GM23338 (cell line): ENCODE results near the gene SMARCC1. TPM values are rescaled to one million over a fixed set of nuclear protein-coding genes. Genes with fewer than 3 reads are reported as not detected.

Experiments used
- ATAC-seq: fragments of 200-7000 bp; cut with Tn5 transposase; 3 replicates; pipeline ENCODE4 v1.9.1; 2020
- DNase-seq: peaks from one replicate; pipeline ENCODE4 v3.0.0-alpha.2; 2015; ENCODE audit warnings: low spot score
- H2AFZ ChIP-seq: fragments of 200-600 bp; sonication (generic); 2 replicates; pipeline ENCODE4 v1.8.0; 2016; ENCODE audit warnings: antibody characterized with exemption, mild to moderate bottlenecking, moderate library complexity
- H3F3A ChIP-seq: fragments of 200-600 bp; sonication (generic); replicated peaks from 2 replicates; pipeline ENCODE4 v1.8.0; 2017; ENCODE audit warnings: antibody characterized with exemption, mixed run types, low read depth
- H3K27ac ChIP-seq: fragments of 200-600 bp; sonication (generic); 2 replicates; pipeline ENCODE4 v1.6.1; 2016; ENCODE audit warnings: low read depth
- H3K27me3 ChIP-seq: fragments of 200-600 bp; sonication (generic); 2 replicates; pipeline ENCODE4 v1.8.0; 2016; ENCODE audit warnings: mild to moderate bottlenecking, mixed run types, moderate library complexity; ENCODE audit not compliant: insufficient read depth
- H3K36me3 ChIP-seq: fragments of 200-600 bp; sonication (generic); 2 replicates; pipeline ENCODE4 v1.8.0; 2016; ENCODE audit warnings: mild to moderate bottlenecking; ENCODE audit not compliant: insufficient read depth
- H3K4me1 ChIP-seq: fragments of 200-600 bp; sonication (generic); 2 replicates; pipeline ENCODE4 v1.8.0; 2016; ENCODE audit warnings: mild to moderate bottlenecking, moderate library complexity; ENCODE audit not compliant: insufficient read depth
- H3K4me2 ChIP-seq: fragments of 200-600 bp; sonication (generic); 2 replicates; pipeline ENCODE4 v1.7.1; 2017; ENCODE audit warnings: mixed run types
- H3K4me3 ChIP-seq: fragments of 200-600 bp; sonication (generic); 2 replicates; pipeline ENCODE4 v1.6.1; 2016; ENCODE audit warnings: mixed run types
- H3K79me2 ChIP-seq: fragments of 200-600 bp; sonication (generic); replicated peaks from 2 replicates; pipeline ENCODE4 v1.8.0; 2017; ENCODE audit warnings: mild to moderate bottlenecking; ENCODE audit not compliant: insufficient read depth
- H3K9me2 ChIP-seq: fragments of 200-600 bp; sonication (generic); 2 replicates; pipeline ENCODE4 v1.8.0; 2017; ENCODE audit not compliant: insufficient read depth
- H4K20me1 ChIP-seq: fragments of 200-600 bp; sonication (generic); replicated peaks from 2 replicates; pipeline ENCODE4 v1.8.0; 2017; ENCODE audit warnings: mild to moderate bottlenecking; ENCODE audit not compliant: insufficient read depth
- H3K27ac Mint-ChIP-seq: 2 replicates; pipeline ENCODE4 v1.8.0; 2020; ENCODE audit warnings: inconsistent platforms, mild to moderate bottlenecking, moderate library complexity, mixed read lengths
- H3K27me3 Mint-ChIP-seq: 3 replicates; pipeline ENCODE4 v1.8.0; 2022; ENCODE audit warnings: low read depth, mild to moderate bottlenecking, moderate library complexity, mixed read lengths, inconsistent platforms; ENCODE audit not compliant: insufficient read depth, poor library complexity
- H3K36me3 Mint-ChIP-seq: 3 replicates; pipeline ENCODE4 v1.8.0; 2021; ENCODE audit warnings: low read depth, mild to moderate bottlenecking, inconsistent platforms, moderate library complexity, mixed read lengths
- H3K4me1 Mint-ChIP-seq: 3 replicates; pipeline ENCODE4 v1.8.0; 2020; ENCODE audit warnings: mild to moderate bottlenecking, inconsistent platforms, mixed read lengths
- H3K4me3 Mint-ChIP-seq: 3 replicates; pipeline ENCODE4 v1.8.0; 2021; ENCODE audit warnings: moderate library complexity, mild to moderate bottlenecking, inconsistent platforms, mixed read lengths
- H3K9me3 Mint-ChIP-seq: 3 replicates; pipeline ENCODE4 v1.8.0; 2020; ENCODE audit warnings: moderate library complexity, mild to moderate bottlenecking, inconsistent platforms, mixed read lengths
- CREB1 ChIP-seq: fragments of 250-450 bp; sonication (Bioruptor Pico); IDR thresholded peaks from 2 replicates; pipeline ENCODE4 v1.5.0; 2020; ENCODE audit warnings: low read depth, mild to moderate bottlenecking, moderate library complexity
- EZH2 ChIP-seq: fragments of 200-600 bp; sonication (generic); IDR thresholded peaks from one replicate; pipeline ENCODE4 v1.8.0; 2017; ENCODE audit warnings: antibody characterized with exemption, mild to moderate bottlenecking, low read depth; ENCODE audit not compliant: unreplicated experiment
- EZH2phosphoT487 ChIP-seq: fragments of 200-600 bp; sonication (generic); IDR thresholded peaks from one replicate; pipeline ENCODE4 v1.8.1; 2018; ENCODE audit warnings: antibody characterized with exemption; ENCODE audit not compliant: unreplicated experiment
- JUNB ChIP-seq: IDR thresholded peaks from one replicate; pipeline ENCODE4 v1.6.1; 2016; ENCODE audit warnings: antibody characterized with exemption; ENCODE audit not compliant: unreplicated experiment
- POLR2AphosphoS5 ChIP-seq: IDR thresholded peaks from 2 replicates; pipeline ENCODE4 v1.6.1; 2016; ENCODE audit warnings: antibody characterized with exemption, low read depth
- STAT1 ChIP-seq: IDR thresholded peaks from one replicate; pipeline ENCODE4 v1.6.1; 2016; ENCODE audit warnings: antibody characterized with exemption; ENCODE audit not compliant: unreplicated experiment
- ZNF114 ChIP-seq: fragments of 250-450 bp; sonication (Bioruptor Pico); IDR thresholded peaks from 2 replicates; pipeline ENCODE4 v1.5.0; 2020; ENCODE audit warnings: mild to moderate bottlenecking, moderate library complexity
- polyA plus RNA-seq: library from polyadenylated mRNA; unstranded; fragments of >200 nt; fragmentation: Nextera tagmentation; extraction: Ambion mirVana; gene quantifications from 2 replicates; pipeline ENCODE4 v1.2.1, GENCODE V29; 2016
- total RNA-seq: library from RNA; depleted of rRNA; stranded (reverse); fragments of >200 nt; shearing (Covaris generic); gene quantifications from 2 replicates; pipeline ENCODE4 v1.2.3, GENCODE V29; 2014
- TF ChIP-seq, protein P1 (sequence below), 2 experiments: fragments of 200-600 bp in 1 of 2; sonication (generic) in 1 of 2; conservative IDR thresholded peaks; 2 replicates each; pipeline versions ENCODE4 v1.5.1 to v1.6.1; 2016 to 2017; ENCODE audit warnings: antibody characterized with exemption in 2 of 2, low read depth in 2 of 2, mild to moderate bottlenecking in 2 of 2, moderate library complexity in 1 of 2
- TF ChIP-seq, protein P2 (sequence below): fragments of 250-450 bp; sonication (Bioruptor Pico); IDR thresholded peaks from 2 replicates; pipeline ENCODE4 v1.5.0; 2020; ENCODE audit warnings: mild to moderate bottlenecking, moderate library complexity

Gene SMARCC1
- total and polyA plus RNA-seq, 2 experiments from 2014 or later, result 105 to 171 TPM

DNA sequence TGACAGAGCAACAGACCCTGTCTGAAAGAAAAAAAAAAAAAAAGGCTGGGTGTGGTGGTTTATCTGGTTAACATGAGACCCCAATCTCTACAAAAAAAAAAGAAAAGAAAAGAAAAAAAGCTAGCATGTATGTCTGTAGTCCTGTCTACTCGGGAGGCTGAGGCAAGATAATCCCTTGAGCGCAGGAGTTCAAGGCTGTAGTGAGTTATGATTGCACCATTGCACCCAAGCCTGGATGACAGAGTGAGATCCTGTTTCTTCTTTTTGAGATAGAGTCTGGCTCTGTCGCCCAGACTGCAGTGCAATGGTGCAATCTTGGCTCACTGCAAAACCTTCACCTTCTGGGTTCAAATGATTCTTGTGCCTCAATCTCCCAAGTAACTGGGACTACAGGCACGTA, 12.9 kb upstream of the SMARCC1 start:
- no peaks in the 10 kb centered on the region for H4K20me1 ChIP-seq
- H3F3A ChIP-seq, result no peaks in the 10 kb centered on the region
- no peak for TF ChIP-seq JUNB
- TF ChIP-seq EZH2, result no peak
- no peaks in the 10 kb centered on the region for H3K4me1 ChIP-seq
- no peak overlapping the region for H3K4me3 ChIP-seq
- no peak for DNase-seq
- no peaks in the 10 kb centered on the region for H3K27me3 Mint-ChIP-seq
- H3K79me2 ChIP-seq, result no peaks in the 10 kb centered on the region
- no peaks in the 10 kb centered on the region for H3K36me3 ChIP-seq
- no peak overlapping the region for H3K27ac ChIP-seq
- no peak overlapping the region for H3K27ac Mint-ChIP-seq
- H3K9me3 Mint-ChIP-seq, result peaks cover 7% of the 10 kb centered on the region; the same call in 1 of the 3 replicates
- ATAC-seq, result no peak
- no peak overlapping the region for H3K4me3 Mint-ChIP-seq
- H3K9me2 ChIP-seq, result no peaks in the 10 kb centered on the region
- H3K36me3 Mint-ChIP-seq, result no peaks in the 10 kb centered on the region
- no peak overlapping the region for H2AFZ ChIP-seq
- no peaks in the 10 kb centered on the region for H3K27me3 ChIP-seq
- no peaks in the 10 kb centered on the region for H3K4me1 Mint-ChIP-seq
- no peak overlapping the region for H3K4me2 ChIP-seq

DNA sequence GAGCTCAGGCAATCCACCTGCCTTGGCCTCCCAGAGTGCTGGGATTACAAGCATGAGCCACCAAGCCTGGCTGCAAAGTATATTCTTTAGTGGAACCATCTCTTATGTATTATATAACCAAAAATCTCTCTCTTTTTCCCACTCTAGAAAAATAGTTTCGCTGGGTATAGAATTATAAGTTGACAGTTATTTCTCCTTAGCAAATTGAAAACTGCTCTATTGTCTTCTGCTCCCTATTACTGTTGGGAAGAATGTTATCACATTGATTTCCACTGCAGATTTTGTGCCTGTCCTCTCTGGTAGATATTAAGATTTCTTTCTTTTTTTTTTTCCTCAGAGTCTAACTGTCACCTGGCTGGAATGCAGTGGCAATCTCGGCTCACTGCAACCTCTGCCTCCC, 11.0 kb upstream of the SMARCC1 start:
- ATAC-seq, result no peak
- H3K27me3 ChIP-seq, result no peaks in the 10 kb centered on the region
- Mint-ChIP-seq H3K36me3 (no peaks in the 10 kb centered on the region), H3K9me3 (peaks cover 7% of the 10 kb centered on the region; the same call in 1 of the 3 replicates), H3K4me3 (no peak overlapping the region), H3K27me3 (peaks cover 1% of the 10 kb centered on the region), H3K27ac (no peak overlapping the region), H3K4me1 (no peaks in the 10 kb centered on the region)
- no peak overlapping the region for H3K4me3 ChIP-seq
- H3K4me2 ChIP-seq, result no peak overlapping the region
- no peaks in the 10 kb centered on the region for H3K36me3 ChIP-seq
- H3F3A ChIP-seq, result no peaks in the 10 kb centered on the region
- H3K4me1 ChIP-seq, result no peaks in the 10 kb centered on the region
- no peaks in the 10 kb centered on the region for H4K20me1 ChIP-seq
- no peak for TF ChIP-seq POLR2AphosphoS5
- no peak overlapping the region for H3K27ac ChIP-seq
- no peaks in the 10 kb centered on the region for H3K9me2 ChIP-seq
- no peak overlapping the region for H2AFZ ChIP-seq
- no peak for DNase-seq
- no peaks in the 10 kb centered on the region for H3K79me2 ChIP-seq

DNA sequence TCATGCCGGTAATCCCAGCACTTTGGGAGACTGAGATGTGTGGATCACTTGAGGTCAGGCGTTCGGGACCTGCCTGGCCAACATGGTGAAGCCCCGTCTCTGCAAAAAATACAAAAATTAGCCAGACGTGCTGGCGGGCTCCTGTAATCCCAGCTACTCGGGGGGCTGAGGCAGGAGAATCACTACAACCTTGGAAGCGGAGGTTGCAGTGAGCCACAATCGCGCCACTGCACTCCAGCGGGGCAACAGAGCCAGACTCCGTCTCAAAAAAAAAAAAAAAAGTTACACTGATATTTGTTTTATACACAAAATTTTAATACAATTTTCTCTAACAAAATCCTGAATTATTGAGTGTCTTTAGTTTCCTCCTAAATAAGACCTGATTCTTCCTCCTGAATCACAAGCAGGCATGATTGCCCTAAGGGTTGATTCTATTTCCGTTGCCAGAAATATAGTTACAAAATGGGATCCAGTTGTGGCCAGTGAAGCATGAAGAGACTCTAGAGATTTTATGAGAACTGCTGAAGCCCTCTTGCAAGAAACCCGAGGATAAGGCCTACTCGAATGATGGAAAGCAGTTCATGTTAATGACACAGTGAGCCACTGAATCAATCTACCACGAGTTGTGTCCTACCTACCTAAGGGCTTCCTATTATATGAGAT, 9.6 kb upstream of the SMARCC1 start:
- Histone ChIP-seq H3K27ac (no peak overlapping the region), H3K79me2 (no peaks in the 10 kb centered on the region), H4K20me1 (no peaks in the 10 kb centered on the region), H3K9me2 (no peaks in the 10 kb centered on the region), H3K36me3 (no peaks in the 10 kb centered on the region), H3F3A (no peaks in the 10 kb centered on the region), H3K27me3 (no peaks in the 10 kb centered on the region), H3K4me2 (no peak overlapping the region), H3K4me3 (no peak overlapping the region), H3K4me1 (no peaks in the 10 kb centered on the region), H2AFZ (no peak overlapping the region)
- DNase-seq (no peak), ATAC-seq (no peak)
- Mint-ChIP-seq H3K27me3 (peaks cover 3% of the 10 kb centered on the region), H3K4me1 (no peaks in the 10 kb centered on the region), H3K36me3 (no peaks in the 10 kb centered on the region), H3K9me3 (peaks cover 7% of the 10 kb centered on the region; the same call in 1 of the 3 replicates), H3K27ac (no peak overlapping the region), H3K4me3 (no peak overlapping the region)
- no peak for TF ChIP-seq EZH2
- TF ChIP-seq POLR2AphosphoS5, result no peak
- TF ChIP-seq, protein P1, sequence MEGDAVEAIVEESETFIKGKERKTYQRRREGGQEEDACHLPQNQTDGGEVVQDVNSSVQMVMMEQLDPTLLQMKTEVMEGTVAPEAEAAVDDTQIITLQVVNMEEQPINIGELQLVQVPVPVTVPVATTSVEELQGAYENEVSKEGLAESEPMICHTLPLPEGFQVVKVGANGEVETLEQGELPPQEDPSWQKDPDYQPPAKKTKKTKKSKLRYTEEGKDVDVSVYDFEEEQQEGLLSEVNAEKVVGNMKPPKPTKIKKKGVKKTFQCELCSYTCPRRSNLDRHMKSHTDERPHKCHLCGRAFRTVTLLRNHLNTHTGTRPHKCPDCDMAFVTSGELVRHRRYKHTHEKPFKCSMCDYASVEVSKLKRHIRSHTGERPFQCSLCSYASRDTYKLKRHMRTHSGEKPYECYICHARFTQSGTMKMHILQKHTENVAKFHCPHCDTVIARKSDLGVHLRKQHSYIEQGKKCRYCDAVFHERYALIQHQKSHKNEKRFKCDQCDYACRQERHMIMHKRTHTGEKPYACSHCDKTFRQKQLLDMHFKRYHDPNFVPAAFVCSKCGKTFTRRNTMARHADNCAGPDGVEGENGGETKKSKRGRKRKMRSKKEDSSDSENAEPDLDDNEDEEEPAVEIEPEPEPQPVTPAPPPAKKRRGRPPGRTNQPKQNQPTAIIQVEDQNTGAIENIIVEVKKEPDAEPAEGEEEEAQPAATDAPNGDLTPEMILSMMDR (conservative IDR thresholded peaks at IDR 0.05; ENCODE audit: low read depth in 2 of 2), result no peak
- no peak for TF ChIP-seq STAT1
- TF ChIP-seq ZNF114 (CRISPR knock-in tag), result no peak
- TF ChIP-seq, protein P2, sequence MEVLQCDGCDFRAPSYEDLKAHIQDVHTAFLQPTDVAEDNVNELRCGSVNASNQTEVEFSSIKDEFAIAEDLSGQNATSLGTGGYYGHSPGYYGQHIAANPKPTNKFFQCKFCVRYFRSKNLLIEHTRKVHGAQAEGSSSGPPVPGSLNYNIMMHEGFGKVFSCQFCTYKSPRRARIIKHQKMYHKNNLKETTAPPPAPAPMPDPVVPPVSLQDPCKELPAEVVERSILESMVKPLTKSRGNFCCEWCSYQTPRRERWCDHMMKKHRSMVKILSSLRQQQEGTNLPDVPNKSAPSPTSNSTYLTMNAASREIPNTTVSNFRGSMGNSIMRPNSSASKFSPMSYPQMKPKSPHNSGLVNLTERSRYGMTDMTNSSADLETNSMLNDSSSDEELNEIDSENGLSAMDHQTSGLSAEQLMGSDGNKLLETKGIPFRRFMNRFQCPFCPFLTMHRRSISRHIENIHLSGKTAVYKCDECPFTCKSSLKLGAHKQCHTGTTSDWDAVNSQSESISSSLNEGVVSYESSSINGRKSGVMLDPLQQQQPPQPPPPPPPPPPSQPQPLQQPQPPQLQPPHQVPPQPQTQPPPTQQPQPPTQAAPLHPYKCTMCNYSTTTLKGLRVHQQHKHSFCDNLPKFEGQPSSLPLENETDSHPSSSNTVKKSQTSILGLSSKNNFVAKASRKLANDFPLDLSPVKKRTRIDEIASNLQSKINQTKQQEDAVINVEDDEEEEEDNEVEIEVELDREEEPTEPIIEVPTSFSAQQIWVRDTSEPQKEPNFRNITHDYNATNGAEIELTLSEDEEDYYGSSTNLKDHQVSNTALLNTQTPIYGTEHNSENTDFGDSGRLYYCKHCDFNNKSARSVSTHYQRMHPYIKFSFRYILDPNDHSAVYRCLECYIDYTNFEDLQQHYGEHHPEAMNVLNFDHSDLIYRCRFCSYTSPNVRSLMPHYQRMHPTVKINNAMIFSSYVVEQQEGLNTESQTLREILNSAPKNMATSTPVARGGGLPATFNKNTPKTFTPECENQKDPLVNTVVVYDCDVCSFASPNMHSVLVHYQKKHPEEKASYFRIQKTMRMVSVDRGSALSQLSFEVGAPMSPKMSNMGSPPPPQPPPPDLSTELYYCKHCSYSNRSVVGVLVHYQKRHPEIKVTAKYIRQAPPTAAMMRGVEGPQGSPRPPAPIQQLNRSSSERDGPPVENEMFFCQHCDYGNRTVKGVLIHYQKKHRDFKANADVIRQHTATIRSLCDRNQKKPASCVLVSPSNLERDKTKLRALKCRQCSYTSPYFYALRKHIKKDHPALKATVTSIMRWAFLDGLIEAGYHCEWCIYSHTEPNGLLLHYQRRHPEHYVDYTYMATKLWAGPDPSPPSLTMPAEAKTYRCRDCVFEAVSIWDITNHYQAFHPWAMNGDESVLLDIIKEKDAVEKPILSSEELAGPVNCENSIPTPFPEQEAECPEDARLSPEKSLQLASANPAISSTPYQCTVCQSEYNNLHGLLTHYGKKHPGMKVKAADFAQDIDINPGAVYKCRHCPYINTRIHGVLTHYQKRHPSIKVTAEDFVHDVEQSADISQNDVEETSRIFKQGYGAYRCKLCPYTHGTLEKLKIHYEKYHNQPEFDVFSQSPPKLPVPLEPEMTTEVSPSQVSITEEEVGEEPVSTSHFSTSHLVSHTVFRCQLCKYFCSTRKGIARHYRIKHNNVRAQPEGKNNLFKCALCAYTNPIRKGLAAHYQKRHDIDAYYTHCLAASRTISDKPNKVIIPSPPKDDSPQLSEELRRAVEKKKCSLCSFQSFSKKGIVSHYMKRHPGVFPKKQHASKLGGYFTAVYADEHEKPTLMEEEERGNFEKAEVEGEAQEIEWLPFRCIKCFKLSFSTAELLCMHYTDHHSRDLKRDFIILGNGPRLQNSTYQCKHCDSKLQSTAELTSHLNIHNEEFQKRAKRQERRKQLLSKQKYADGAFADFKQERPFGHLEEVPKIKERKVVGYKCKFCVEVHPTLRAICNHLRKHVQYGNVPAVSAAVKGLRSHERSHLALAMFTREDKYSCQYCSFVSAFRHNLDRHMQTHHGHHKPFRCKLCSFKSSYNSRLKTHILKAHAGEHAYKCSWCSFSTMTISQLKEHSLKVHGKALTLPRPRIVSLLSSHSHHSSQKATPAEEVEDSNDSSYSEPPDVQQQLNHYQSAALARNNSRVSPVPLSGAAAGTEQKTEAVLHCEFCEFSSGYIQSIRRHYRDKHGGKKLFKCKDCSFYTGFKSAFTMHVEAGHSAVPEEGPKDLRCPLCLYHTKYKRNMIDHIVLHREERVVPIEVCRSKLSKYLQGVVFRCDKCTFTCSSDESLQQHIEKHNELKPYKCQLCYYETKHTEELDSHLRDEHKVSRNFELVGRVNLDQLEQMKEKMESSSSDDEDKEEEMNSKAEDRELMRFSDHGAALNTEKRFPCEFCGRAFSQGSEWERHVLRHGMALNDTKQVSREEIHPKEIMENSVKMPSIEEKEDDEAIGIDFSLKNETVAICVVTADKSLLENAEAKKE (CRISPR knock-in tag), result no peak
- no peak for TF ChIP-seq CREB1 (CRISPR knock-in tag)
- TF ChIP-seq EZH2phosphoT487, result no peak
- no peak for TF ChIP-seq JUNB
